HG03571 (cell line): ENCODE results near the gene C3orf18.

ENCODE experiments used
- ATAC-seq: cut with Tn5 transposase; IDR thresholded peaks from one replicate; pipeline ENCODE4 v1.9.1; 2021; ENCODE audit not compliant: unreplicated experiment

The C3orf18 gene

GRCh38 chr3:50551681-50552435 lies 15.7 kb downstream of the C3orf18 start:
- no peak for ATAC-seq

- ATAC-seq, result no peak
Observed at GRCh38 chr3:50551054-50551659, 16.4 kb downstream of the C3orf18 start.

- no peak for ATAC-seq
Observed at GRCh38 chr3:50550079-50550736, 17.3 kb downstream of the C3orf18 start.

- ATAC-seq, result no peak
Observed at GRCh38 chr3:50549226-50549625, 18.3 kb downstream of the C3orf18 start.

- ATAC-seq, result no peak
Observed at GRCh38 chr3:50545781-50546180, 21.8 kb downstream of the C3orf18 start.

GRCh38 chr3:50542177-50543034 lies 25.1 kb downstream of the C3orf18 start:
- no peak for ATAC-seq

- ATAC-seq, result no peak
Observed at GRCh38 chr3:50539356-50540286, 27.9 kb downstream of the C3orf18 start.

- no peak for ATAC-seq
Observed at GRCh38 chr3:50537421-50538129, 30.0 kb downstream of the C3orf18 start.

GRCh38 chr3:50536471-50537180 lies 30.9 kb downstream of the C3orf18 start:
- ATAC-seq, result no peak

- ATAC-seq, result no peak
Observed at GRCh38 chr3:50534681-50535330, 32.7 kb downstream of the C3orf18 start.

GRCh38 chr3:50533807-50534461 lies 33.6 kb downstream of the C3orf18 start:
- no peak for ATAC-seq

GRCh38 chr3:50533316-50533715 lies 34.2 kb downstream of the C3orf18 start:
- no peak for ATAC-seq

GRCh38 chr3:50532062-50532705 lies 35.4 kb downstream of the C3orf18 start:
- ATAC-seq, result no peak

GRCh38 chr3:50531201-50531600 lies 36.3 kb downstream of the C3orf18 start:
- ATAC-seq, result no peak

GRCh38 chr3:50530001-50530970 lies 37.3 kb downstream of the C3orf18 start:
- no peak for ATAC-seq

GRCh38 chr3:50525987-50526386 lies 41.6 kb downstream of the C3orf18 start:
- no peak for ATAC-seq
